Sciatic nerve (tissue), 2 donors: Measurements from ENCODE around the gene BACH2. TPM values are rescaled to one million over a fixed set of nuclear protein-coding genes. Genes with fewer than 3 reads are reported as not detected.

Experiments
- ATAC-seq: fragments of 200-7000 bp; cut with Tn5 transposase; one replicate; pipeline ENCODE4 v1.9.1; 2020; ENCODE audit warnings: mild to moderate bottlenecking, moderate library complexity
- DNase-seq: peaks from one replicate; pipeline ENCODE4 v3.0.0-alpha.2; 2020; ENCODE audit warnings: low spot score
- intact Hi-C: fragments of 100-400 bp; cut with DNase I; formaldehyde crosslinking; loops from one replicate; pipeline ENCODE4 v1.14.2; 2022
- total RNA-seq: library from RNA; stranded (reverse); fragmentation: NEBNext Ultra II Directional; extraction: Animal tissue kit (Norgen Biotek cat#: 25700); gene quantifications from one replicate; pipeline ENCODE4 v1.2.1, GENCODE V29; 2021
- donor health status: DM: no; HTN: no; CAD: no.
- donor health status: DM: no; HTN: no; CAD: no.

The BACH2 gene
- total RNA-seq, 1 donor from 2014 or later = 25.3 TPM

- DNase-seq (no peak), ATAC-seq (no peak)
- intact Hi-C loops = no loop called here
Measured at GRCh38 chr6:89959883-89960282, 336.8 kb downstream of the BACH2 start.

- no peak for ATAC-seq
- no peak for DNase-seq
- intact Hi-C loops = no loop called here
Measured at GRCh38 chr6:89956182-89956581, 340.5 kb downstream of the BACH2 start.

GRCh38 chr6:89955364-89955763, 341.3 kb downstream of the BACH2 start:
- DNase-seq (no peak), ATAC-seq (no peak)
- intact Hi-C loops = no loop called here

- intact Hi-C loops = no loop called here
Measured at GRCh38 chr6:89954721-89955148, 341.9 kb downstream of the BACH2 start.

GRCh38 chr6:89952686-89953085, 344.0 kb downstream of the BACH2 start:
- ATAC-seq = no peak
- intact Hi-C loops = no loop called here
- no peak for DNase-seq

More at GRCh38 chr6:89954721-89955148, 341.9 kb downstream of the BACH2 start:
- ATAC-seq (no peak), DNase-seq (no peak)

- DNase-seq (no peak), ATAC-seq (no peak)
- intact Hi-C loops = no loop called here
Measured at GRCh38 chr6:89952105-89952671, 344.5 kb downstream of the BACH2 start.

GRCh38 chr6:89951574-89952104, 345.0 kb downstream of the BACH2 start:
- intact Hi-C loops = no loop called here
- DNase-seq (no peak), ATAC-seq (peak; percentile 7)

GRCh38 chr6:89950879-89951391, 345.7 kb downstream of the BACH2 start:
- ATAC-seq (peak; percentile 11), DNase-seq (no peak)
- intact Hi-C loops = no loop called here

- DNase-seq (no peak), ATAC-seq (no peak)
- intact Hi-C loops = no loop called here
Measured at GRCh38 chr6:89950446-89950845, 346.2 kb downstream of the BACH2 start.

GRCh38 chr6:89948876-89949275, 347.8 kb downstream of the BACH2 start:
- no peak for ATAC-seq
- DNase-seq = no peak
- intact Hi-C loops = no loop called here

GRCh38 chr6:89944826-89945407, 351.7 kb downstream of the BACH2 start:
- no peak for ATAC-seq
- DNase-seq = no peak
- intact Hi-C loops = no loop called here

- intact Hi-C loops = no loop called here
- no peak for DNase-seq
- no peak for ATAC-seq
Measured at GRCh38 chr6:89944181-89944755, 352.4 kb downstream of the BACH2 start.

- intact Hi-C loops = no loop called here
- ATAC-seq (no peak), DNase-seq (no peak)
Measured at GRCh38 chr6:89942601-89943000, 354.0 kb downstream of the BACH2 start.

- DNase-seq (no peak), ATAC-seq (peak; percentile 31)
Measured at GRCh38 chr6:89941763-89942497, 354.7 kb downstream of the BACH2 start.

GRCh38 chr6:89941031-89941762, 355.4 kb downstream of the BACH2 start:
- ATAC-seq = peak; percentile 80
- intact Hi-C loops = loop anchor here (2.0 kb wide), 1 partner anchor 538 kb away; no protein-coding TSS in a partner anchor
- peak; percentile 68 for DNase-seq

More at GRCh38 chr6:89941763-89942497, 354.7 kb downstream of the BACH2 start:
- intact Hi-C loops = loop anchor here (2.0 kb wide), 1 partner anchor 537 kb away; no protein-coding TSS in a partner anchor

GRCh38 chr6:89940225-89941027, 356.2 kb downstream of the BACH2 start:
- ATAC-seq (peak; percentile 95), DNase-seq (peak; percentile 81)
- intact Hi-C loops = loop anchor here (2.0 kb wide), 1 partner anchor 538 kb away; no protein-coding TSS in a partner anchor

GRCh38 chr6:89939144-89939543, 357.5 kb downstream of the BACH2 start:
- intact Hi-C loops = no loop called here
- no peak for ATAC-seq
- no peak for DNase-seq

- no peak for ATAC-seq
- intact Hi-C loops = no loop called here
- no peak for DNase-seq
Measured at GRCh38 chr6:89938014-89938413, 358.6 kb downstream of the BACH2 start.
